Fibroblast of lung (primary cell): ENCODE data around the gene TWNK. TPM values are rescaled to one million over a fixed set of nuclear protein-coding genes. Genes with fewer than 3 reads are reported as not detected.

Experiments used
- DNase-seq, 2 donors: peaks; one replicate each; pipeline versions ENCODE4 v3.0.0 to v3.0.0-alpha.2; 2010; ENCODE audit warnings: low read depth in 2 of 2
- H2AFZ ChIP-seq: 2 replicates; pipeline ENCODE4 v1.5.1; 2012; ENCODE audit warnings: low read length, control low read depth, inconsistent platforms
- H3K27ac ChIP-seq: 2 replicates; pipeline ENCODE4 v1.5.1; 2011; ENCODE audit warnings: low read length, control low read depth; ENCODE audit not compliant: insufficient read depth
- H3K27me3 ChIP-seq: 2 replicates; pipeline ENCODE4 v1.5.1; 2011; ENCODE audit warnings: mild to moderate bottlenecking, low read length; ENCODE audit not compliant: control insufficient read depth, insufficient read depth
- H3K36me3 ChIP-seq: 2 replicates; pipeline ENCODE4 v1.5.1; 2011; ENCODE audit warnings: low read length; ENCODE audit not compliant: control insufficient read depth, insufficient read depth
- H3K4me1 ChIP-seq: 2 replicates; pipeline ENCODE4 v1.5.1; 2011; ENCODE audit warnings: low read length; ENCODE audit not compliant: control insufficient read depth, insufficient read depth; ENCODE audit errors: extremely low read depth
- H3K4me2 ChIP-seq: 2 replicates; pipeline ENCODE4 v1.5.1; 2011; ENCODE audit warnings: low read length, control low read depth; ENCODE audit not compliant: insufficient read depth; ENCODE audit errors: extremely low read depth
- H3K4me3 ChIP-seq, 4 experiments: fragments of 200-600 bp in 1 of 4; sonication (generic) in 1 of 4; replicated peaks in 1 of 4; 2 replicates each; pipeline ENCODE4 v1.5.1; 2011 to 2016; ENCODE audit warnings: low read length in 4 of 4, low read depth in 3 of 4, mild to moderate bottlenecking in 3 of 4, control low read depth in 2 of 4, inconsistent platforms in 1 of 4, mixed read lengths in 1 of 4; ENCODE audit not compliant: insufficient read depth in 1 of 4; ENCODE audit errors: control extremely low read depth in 1 of 4
- H3K79me2 ChIP-seq: 2 replicates; pipeline ENCODE4 v1.5.1; 2012; ENCODE audit warnings: mild to moderate bottlenecking, low read length, inconsistent platforms; ENCODE audit not compliant: control insufficient read depth, insufficient read depth
- H3K9ac ChIP-seq: 2 replicates; pipeline ENCODE4 v1.5.1; 2011; ENCODE audit warnings: mild to moderate bottlenecking, low read length, control low read depth; ENCODE audit not compliant: insufficient read depth
- H3K9me3 ChIP-seq: 2 replicates; pipeline ENCODE4 v1.5.1; 2012; ENCODE audit warnings: low read depth, low read length; ENCODE audit not compliant: control insufficient read depth, insufficient read depth
- H4K20me1 ChIP-seq: 2 replicates; pipeline ENCODE4 v1.5.1; 2011; ENCODE audit warnings: low read length; ENCODE audit not compliant: control insufficient read depth, insufficient read depth; ENCODE audit errors: extremely low read depth
- CTCF ChIP-seq, 2 donors: IDR thresholded peaks in 1 of 2; conservative IDR thresholded peaks in 1 of 2; 1 replicate in 1 of 2; 2 replicates in 1 of 2; pipeline ENCODE4 v1.5.1; 2011 to 2012; ENCODE audit warnings: low read length in 2 of 2, control low read depth in 1 of 2, inconsistent platforms in 1 of 2, low read depth in 1 of 2, mild to moderate bottlenecking in 1 of 2
- EZH2 ChIP-seq: IDR thresholded peaks from 2 replicates; pipeline ENCODE4 v1.5.1; 2012; ENCODE audit warnings: low read length, control low read depth, mild to moderate bottlenecking; ENCODE audit errors: missing control alignments
- polyA plus RNA-seq, 2 donors: library from polyadenylated mRNA; depleted of rRNA in 1 of 2; stranded (reverse) in 1 of 2; unstranded in 1 of 2; fragments of >200 nt; gene quantifications; 2 replicates each; pipeline ENCODE4 v1.2.1, GENCODE V29; 2011 to 2012; ENCODE audit warnings: missing spikeins in 1 of 2
- total RNA-seq: library from RNA; depleted of rRNA; stranded (reverse); fragments of >200 nt; gene quantifications from 2 replicates; pipeline ENCODE4 v1.2.1, GENCODE V29; 2014

The TWNK gene
- total and polyA plus RNA-seq, 2 donors (not counting 1 experiment from before 2014, with no cell fraction given) = 3.8 to 6.1 TPM

GRCh38 chr10:101014966-101015581 lies 27.7 kb downstream of the TWNK start:
- H3K27me3 ChIP-seq = no peaks in the 10 kb centered on the region
- peak; percentile 90 to 95 for DNase-seq
- no peak overlapping the region for H2AFZ ChIP-seq
- no peak overlapping the region for H3K9ac ChIP-seq
- H3K4me2 ChIP-seq = no peak overlapping the region
- H3K36me3 ChIP-seq = no peaks in the 10 kb centered on the region
- H3K9me3 ChIP-seq = no peaks in the 10 kb centered on the region
- no peak for TF ChIP-seq EZH2
- TF ChIP-seq CTCF (conservative IDR thresholded peaks at IDR 0.05 in 1 of 2, IDR thresholded peaks at IDR 0.05 in 1 of 2; ENCODE audit: low read depth in 1 of 2, low read length in 2 of 2) = no peak
- peak overlapping the region; percentile 35 for H3K27ac ChIP-seq
- H3K4me1 ChIP-seq = peaks cover 26% of the 10 kb centered on the region
- no peaks in the 10 kb centered on the region for H3K79me2 ChIP-seq
- no peaks in the 10 kb centered on the region for H4K20me1 ChIP-seq
- no peak overlapping the region for H3K4me3 ChIP-seq

GRCh38 chr10:101015582-101015973 lies 28.2 kb downstream of the TWNK start:
- H4K20me1 ChIP-seq = no peaks in the 10 kb centered on the region
- DNase-seq = no peak
- TF ChIP-seq CTCF (conservative IDR thresholded peaks at IDR 0.05 in 1 of 2, IDR thresholded peaks at IDR 0.05 in 1 of 2; ENCODE audit: low read depth in 1 of 2, low read length in 2 of 2) = no peak
- no peak for TF ChIP-seq EZH2

GRCh38 chr10:101016814-101017213 lies 29.5 kb downstream of the TWNK start:
- Histone ChIP-seq H3K36me3 (no peaks in the 10 kb centered on the region), H3K4me2 (no peak overlapping the region), H3K9me3 (no peaks in the 10 kb centered on the region), H3K27ac (no peak overlapping the region), H4K20me1 (no peaks in the 10 kb centered on the region), H3K27me3 (no peaks in the 10 kb centered on the region), H3K9ac (no peak overlapping the region), H3K79me2 (no peaks in the 10 kb centered on the region), H2AFZ (no peak overlapping the region), H3K4me3 (no peak overlapping the region), H3K4me1 (peaks cover 26% of the 10 kb centered on the region)
- no peak for DNase-seq
- no peak for TF ChIP-seq EZH2
- no peak for TF ChIP-seq CTCF (conservative IDR thresholded peaks at IDR 0.05 in 1 of 2, IDR thresholded peaks at IDR 0.05 in 1 of 2; ENCODE audit: low read depth in 1 of 2, low read length in 2 of 2)

More at GRCh38 chr10:101015582-101015973, 28.2 kb downstream of the TWNK start:
- peaks cover 26% of the 10 kb centered on the region for H3K4me1 ChIP-seq
- no peak overlapping the region for H3K9ac ChIP-seq
- no peaks in the 10 kb centered on the region for H3K9me3 ChIP-seq
- no peak overlapping the region for H3K4me3 ChIP-seq
- no peaks in the 10 kb centered on the region for H3K27me3 ChIP-seq
- no peaks in the 10 kb centered on the region for H3K36me3 ChIP-seq
- peak overlapping the region; percentile 32 for H3K27ac ChIP-seq
- no peak overlapping the region for H3K4me2 ChIP-seq
- H2AFZ ChIP-seq = no peak overlapping the region
- no peaks in the 10 kb centered on the region for H3K79me2 ChIP-seq
